ENCODE data around the gene OFD1.
A peak's percentile ranks its signal among the peaks of the same experiment; 100 is the strongest.

The OFD1 gene

GRCh38 chrX:13752646-13753045 is 18.1 kb downstream of the OFD1 start:
- no peak for DNase-seq

- no peak for DNase-seq
These were observed 20.2 kb downstream of the OFD1 start for GRCh38 chrX:13754765-13755164.

- DNase-seq: peak; percentile 34
These were observed 20.7 kb downstream of the OFD1 start for GRCh38 chrX:13755254-13755653.

GRCh38 chrX:13756381-13756780 is 21.8 kb downstream of the OFD1 start:
- no peak for DNase-seq

GRCh38 chrX:13759152-13759718 is 24.7 kb downstream of the OFD1 start:
- DNase-seq: no peak

GRCh38 chrX:13760426-13760825 is 25.9 kb downstream of the OFD1 start:
- no peak for DNase-seq

GRCh38 chrX:13761606-13762414 is 27.3 kb downstream of the OFD1 start:
- no peak for DNase-seq

- no peak for DNase-seq
These were observed 28.9 kb downstream of the OFD1 start for GRCh38 chrX:13763489-13763888.

- DNase-seq: no peak
These were observed 29.7 kb downstream of the OFD1 start for GRCh38 chrX:13764281-13764680.

GRCh38 chrX:13764765-13765164 is 30.2 kb downstream of the OFD1 start:
- no peak for DNase-seq

GRCh38 chrX:13768939-13769338 is 34.4 kb downstream of the OFD1 start:
- no peak for DNase-seq

- no peak for DNase-seq
These were observed 35.5 kb downstream of the OFD1 start for GRCh38 chrX:13770013-13770535.

GRCh38 chrX:13774696-13775095 is 40.1 kb downstream of the OFD1 start:
- no peak for DNase-seq

GRCh38 chrX:13775837-13776236 is 41.3 kb downstream of the OFD1 start:
- DNase-seq: no peak

- DNase-seq: no peak
These were observed 41.8 kb downstream of the OFD1 start for GRCh38 chrX:13776387-13776786.

GRCh38 chrX:13778916-13779315 is 44.4 kb downstream of the OFD1 start:
- DNase-seq: no peak

GRCh38 chrX:13780868-13781427 is 46.4 kb downstream of the OFD1 start:
- DNase-seq: no peak

GRCh38 chrX:13786048-13786447 is 51.5 kb downstream of the OFD1 start:
- no peak for DNase-seq

GRCh38 chrX:13790206-13791131 is 55.9 kb downstream of the OFD1 start:
- no peak for DNase-seq

- no peak for DNase-seq
These were observed 56.6 kb downstream of the OFD1 start for GRCh38 chrX:13791145-13791544.

- DNase-seq: no peak
These were observed 57.0 kb downstream of the OFD1 start for GRCh38 chrX:13791559-13791958.

GRCh38 chrX:13793897-13794296 is 59.3 kb downstream of the OFD1 start:
- no peak for DNase-seq

GRCh38 chrX:13794417-13794816 is 59.9 kb downstream of the OFD1 start:
- no peak for DNase-seq
